C4-2B (cell line): ENCODE results near the gene CFDP1.

ENCODE experiments used
- CTCF ChIP-seq: fragments of 450-650 bp; conservative IDR thresholded peaks from 2 replicates; pipeline ENCODE4 v1.5.1; 2017; ENCODE audit warnings: mild to moderate bottlenecking
- ZFX ChIP-seq: fragments of 450-650 bp; IDR thresholded peaks from 2 replicates; pipeline ENCODE4 v1.6.1; 2017

GRCh38 chr16:75256696-75257343 lies 176.5 kb downstream of the CFDP1 start:
- TF ChIP-seq CTCF, result no peak
- no peak for TF ChIP-seq ZFX
